H1 (cell line): ENCODE measurements around the gene CA5A. TPM values are rescaled to one million over a fixed set of nuclear protein-coding genes. Genes with fewer than 3 reads are reported as not detected.

Source experiments
- CHD7 ChIP-seq: fragments of 300-600 bp; sonication (generic); IDR thresholded peaks from 2 replicates; pipeline ENCODE4 v1.7.1; 2012; ENCODE audit warnings: low read length, moderate library complexity, mild to moderate bottlenecking, inconsistent platforms; ENCODE audit not compliant: insufficient replicate concordance
- FOSL1 ChIP-seq: IDR thresholded peaks from 2 replicates; pipeline ENCODE4 v1.6.1; 2011; ENCODE audit warnings: mild to moderate bottlenecking, low read depth, low read length, moderate library complexity; ENCODE audit not compliant: insufficient read depth
- MAX ChIP-seq: IDR thresholded peaks from 2 replicates; pipeline ENCODE4 v1.6.1; 2012; ENCODE audit warnings: inconsistent platforms
- RXRA ChIP-seq: IDR thresholded peaks from 2 replicates; pipeline ENCODE4 v1.6.1; 2011; ENCODE audit warnings: low read depth, mild to moderate bottlenecking, low read length, moderate library complexity; ENCODE audit not compliant: insufficient read depth
- TBP ChIP-seq: IDR thresholded peaks from 2 replicates; pipeline ENCODE4 v1.6.1; 2011; ENCODE audit warnings: low read depth, low read length, improper control_type of control experiment
- polyA plus RNA-seq, 7 experiments: library from polyadenylated mRNA; depleted of rRNA in 3 of 7; stranded (reverse) in 5 of 7; unstranded in 2 of 7; fragments of >200 nt in 5 of 7; fragments of 200-250 nt in 2 of 7; gene quantifications; 1 replicate in 5 of 7; 2 replicates in 1 of 7; 4 replicates in 1 of 7; pipeline versions ENCODE4 v1.2.1 to v1.2.3, GENCODE V29; 2011 to 2013; ENCODE audit warnings: missing spikeins in 2 of 7, mixed read lengths in 2 of 7
- total RNA-seq: library from RNA; stranded (reverse); fragmentation: NEBNext Ultra II Directional; extraction: Animal tissue kit (Norgen Biotek cat#: 25700); gene quantifications from 2 replicates; pipeline ENCODE4 v1.2.1, GENCODE V29; 2021
- TF ChIP-seq, protein P1 (sequence below), 3 experiments: IDR thresholded peaks; 1 replicate in 2 of 3; 2 replicates in 1 of 3; pipeline versions ENCODE4 v1.5.1 to v1.6.1; 2011; ENCODE audit warnings: low read length in 3 of 3, mild to moderate bottlenecking in 3 of 3, inconsistent platforms in 2 of 3, low read depth in 1 of 3, moderate library complexity in 1 of 3; ENCODE audit not compliant: insufficient read depth in 1 of 3; ENCODE audit errors: control extremely low read depth in 1 of 3

CA5A gene
- total and polyA plus RNA-seq, 2 of the 8 experiments (the other 6 are each of a cell fraction or from before 2014, with no cell fraction given): not detected

GRCh38 chr16:87936375-87937230 lies at the start of gene CA5A (continued):
- no peak for TF ChIP-seq CHD7
- TF ChIP-seq, protein P1, sequence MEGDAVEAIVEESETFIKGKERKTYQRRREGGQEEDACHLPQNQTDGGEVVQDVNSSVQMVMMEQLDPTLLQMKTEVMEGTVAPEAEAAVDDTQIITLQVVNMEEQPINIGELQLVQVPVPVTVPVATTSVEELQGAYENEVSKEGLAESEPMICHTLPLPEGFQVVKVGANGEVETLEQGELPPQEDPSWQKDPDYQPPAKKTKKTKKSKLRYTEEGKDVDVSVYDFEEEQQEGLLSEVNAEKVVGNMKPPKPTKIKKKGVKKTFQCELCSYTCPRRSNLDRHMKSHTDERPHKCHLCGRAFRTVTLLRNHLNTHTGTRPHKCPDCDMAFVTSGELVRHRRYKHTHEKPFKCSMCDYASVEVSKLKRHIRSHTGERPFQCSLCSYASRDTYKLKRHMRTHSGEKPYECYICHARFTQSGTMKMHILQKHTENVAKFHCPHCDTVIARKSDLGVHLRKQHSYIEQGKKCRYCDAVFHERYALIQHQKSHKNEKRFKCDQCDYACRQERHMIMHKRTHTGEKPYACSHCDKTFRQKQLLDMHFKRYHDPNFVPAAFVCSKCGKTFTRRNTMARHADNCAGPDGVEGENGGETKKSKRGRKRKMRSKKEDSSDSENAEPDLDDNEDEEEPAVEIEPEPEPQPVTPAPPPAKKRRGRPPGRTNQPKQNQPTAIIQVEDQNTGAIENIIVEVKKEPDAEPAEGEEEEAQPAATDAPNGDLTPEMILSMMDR (IDR thresholded peaks at IDR 0.05; ENCODE audit: control extremely low read depth in 1 of 3, insufficient read depth in 1 of 3, low read depth in 1 of 3, low read length in 3 of 3): no peak
- TF ChIP-seq TBP: no peak
- no peak for TF ChIP-seq FOSL1
- TF ChIP-seq RXRA: no peak
- TF ChIP-seq MAX: no peak
